ENCODE data around the gene AREL1.

- no peak for TF ChIP-seq CTCF (IDR thresholded peaks at IDR 0.05)
- no peak for TF ChIP-seq POLR2AphosphoS5 (IDR thresholded peaks at IDR 0.05)
- TF ChIP-seq EP300 (IDR thresholded peaks at IDR 0.05): no peak
Observed at GRCh38 chr14:74710480-74710879, 2.4 kb downstream of the AREL1 start.

Data from suprapubic skin (tissue), 4 donors.